ENCODE results near the gene FNDC3B. TPM values are rescaled to one million over a fixed set of nuclear protein-coding genes. Genes with fewer than 3 reads are reported as not detected.

The FNDC3B gene
- total and polyA plus RNA-seq, 2 donors (not counting 3 experiments of a cell fraction or from before 2014, with no cell fraction given), result 91.6 to 295 TPM

DNA sequence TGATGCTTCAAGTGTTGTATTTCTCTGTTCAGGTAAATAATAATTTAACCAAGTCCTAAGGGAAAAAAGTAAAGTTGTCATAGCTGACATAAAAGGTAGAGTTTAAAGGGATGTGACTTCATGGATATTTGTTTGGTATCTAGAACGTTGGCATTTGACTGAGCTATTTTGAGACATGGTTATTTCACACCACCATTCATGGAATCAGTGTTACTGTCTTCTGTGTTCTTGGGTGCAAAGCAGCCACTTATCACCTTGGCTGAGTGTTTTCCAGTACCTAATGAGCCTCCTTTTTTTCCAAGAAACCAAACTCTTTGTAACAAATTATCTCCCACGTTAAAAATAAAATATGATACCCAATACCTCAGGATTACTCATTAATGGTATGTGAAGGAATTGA is 253.0 kb downstream of the FNDC3B start:
- Histone ChIP-seq H3K9me3 (replicated peaks; ENCODE audit: control insufficient read depth, insufficient read depth, low read length) (no peaks in the 10 kb centered on the region), H3K9me1 (replicated peaks; ENCODE audit: control insufficient read depth, extremely low read depth, insufficient read depth, low read length) (no peaks in the 10 kb centered on the region), H3K79me2 (ENCODE audit: control insufficient read depth, insufficient read depth, low read length) (peaks cover 30% of the 10 kb centered on the region), H3K27me3 (ENCODE audit: control insufficient read depth in 2 of 2, insufficient read depth in 2 of 2, low read length in 2 of 2) (no peaks in the 10 kb centered on the region), H2AFZ (ENCODE audit: low read depth, low read length) (no peak overlapping the region), H4K20me1 (replicated peaks; ENCODE audit: control insufficient read depth, extremely low read depth, insufficient read depth, low read length) (no peaks in the 10 kb centered on the region), H3K27ac (ENCODE audit: insufficient read depth, low read depth, low read length) (no peak overlapping the region), H3K9ac (replicated peaks; ENCODE audit: extremely low read depth, insufficient read depth, low read length) (no peak overlapping the region), H3K4me1 (ENCODE audit: control insufficient read depth, extremely low read depth, insufficient read depth, low read length) (peaks cover 20% of the 10 kb centered on the region), H3K4me3 (replicated peaks in 1 of 3; ENCODE audit: insufficient read depth in 1 of 3, low read depth in 1 of 3, low read length in 3 of 3) (no peak overlapping the region), H3K36me3 (ENCODE audit: control insufficient read depth in 2 of 2, extremely low read depth in 1 of 2, insufficient read depth in 2 of 2, low read length in 2 of 2) (peaks cover 30 to 35% of the 10 kb centered on the region in 2 experiments), H3K4me2 (ENCODE audit: insufficient read depth, low read length) (no peak overlapping the region)
- FAIRE-seq (no peak), DNase-seq (ENCODE audit: low read depth, low spot score) (no peak)
- no TSS peak for BruUV-seq (replicated peaks)
- no peak for TF ChIP-seq EZH2 (IDR thresholded peaks at IDR 0.05; ENCODE audit: borderline replicate concordance, low read depth, low read length, severe bottlenecking)
- TF ChIP-seq POLR2A (IDR thresholded peaks at IDR 0.05; ENCODE audit: low read depth, low read length), result no peak
- no peak for TF ChIP-seq JUN (IDR thresholded peaks at IDR 0.05; ENCODE audit: borderline replicate concordance, insufficient read depth, insufficient read length, low read depth)
- TF ChIP-seq, protein P1, sequence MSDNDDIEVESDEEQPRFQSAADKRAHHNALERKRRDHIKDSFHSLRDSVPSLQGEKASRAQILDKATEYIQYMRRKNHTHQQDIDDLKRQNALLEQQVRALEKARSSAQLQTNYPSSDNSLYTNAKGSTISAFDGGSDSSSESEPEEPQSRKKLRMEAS (IDR thresholded peaks at IDR 0.05; ENCODE audit: insufficient read depth, insufficient read length), result no peak
- intact Hi-C loops (cut with micrococcal nuclease) (no loop called here), dilution Hi-C loops (cut with MboI; ENCODE audit: extremely low pct_ligation_motif_present, low sequenced_read_pairs) (no loop called here)
- ChIA-PET CTCF (no interaction called here), POLR2A (no interaction called here)

- Histone ChIP-seq H3K4me1 (ENCODE audit: control insufficient read depth, extremely low read depth, insufficient read depth, low read length) (peaks cover 20% of the 10 kb centered on the region), H4K20me1 (replicated peaks; ENCODE audit: control insufficient read depth, extremely low read depth, insufficient read depth, low read length) (no peaks in the 10 kb centered on the region), H3K27me3 (ENCODE audit: control insufficient read depth in 2 of 2, insufficient read depth in 2 of 2, low read length in 2 of 2) (no peaks in the 10 kb centered on the region), H3K79me2 (ENCODE audit: control insufficient read depth, insufficient read depth, low read length) (peaks cover 30% of the 10 kb centered on the region), H3K4me3 (replicated peaks in 1 of 3; ENCODE audit: insufficient read depth in 1 of 3, low read depth in 1 of 3, low read length in 3 of 3) (no peak overlapping the region), H3K36me3 (ENCODE audit: control insufficient read depth in 2 of 2, extremely low read depth in 1 of 2, insufficient read depth in 2 of 2, low read length in 2 of 2) (peaks cover 26 to 36% of the 10 kb centered on the region in 2 experiments), H3K4me2 (ENCODE audit: insufficient read depth, low read length) (no peak overlapping the region), H2AFZ (ENCODE audit: low read depth, low read length) (no peak overlapping the region), H3K27ac (ENCODE audit: insufficient read depth, low read depth, low read length) (no peak overlapping the region), H3K9me1 (replicated peaks; ENCODE audit: control insufficient read depth, extremely low read depth, insufficient read depth, low read length) (no peaks in the 10 kb centered on the region), H3K9ac (replicated peaks; ENCODE audit: extremely low read depth, insufficient read depth, low read length) (no peak overlapping the region), H3K9me3 (replicated peaks; ENCODE audit: control insufficient read depth, insufficient read depth, low read length) (no peaks in the 10 kb centered on the region)
- ChIA-PET CTCF (no interaction called here), POLR2A (no interaction called here)
- FAIRE-seq (no peak), DNase-seq (ENCODE audit: low read depth, low spot score) (no peak)
- TF ChIP-seq POLR2A (IDR thresholded peaks at IDR 0.05; ENCODE audit: low read depth, low read length), result no peak
- TF ChIP-seq, protein P1 (IDR thresholded peaks at IDR 0.05; ENCODE audit: insufficient read depth, insufficient read length), result no peak
- TF ChIP-seq FOS (IDR thresholded peaks at IDR 0.05; ENCODE audit: borderline replicate concordance, insufficient read depth, low read length), result no peak
- TF ChIP-seq GATA2 (IDR thresholded peaks at IDR 0.05; ENCODE audit: insufficient read depth, insufficient read length, low read depth, low read length), result no peak
- no peak for TF ChIP-seq JUN (IDR thresholded peaks at IDR 0.05; ENCODE audit: borderline replicate concordance, insufficient read depth, insufficient read length, low read depth)
- no peak for TF ChIP-seq EZH2 (IDR thresholded peaks at IDR 0.05; ENCODE audit: borderline replicate concordance, low read depth, low read length, severe bottlenecking)
- no peak for TF ChIP-seq POLR2AphosphoS5 (IDR thresholded peaks at IDR 0.05; ENCODE audit: insufficient read depth, low read depth, low read length)
- no peak for TF ChIP-seq MYC (IDR thresholded peaks at IDR 0.05; ENCODE audit: low read depth, low read length)
- no peak for TF ChIP-seq CTCF (IDR thresholded peaks at IDR 0.05; ENCODE audit: extremely low read depth in 1 of 2, insufficient read depth in 1 of 2, low read depth in 1 of 2, low read length in 2 of 2)
- BruUV-seq (replicated peaks), result no TSS peak
- intact Hi-C loops (cut with micrococcal nuclease) (no loop called here), dilution Hi-C loops (cut with MboI; ENCODE audit: extremely low pct_ligation_motif_present, low sequenced_read_pairs) (no loop called here)
Observed at GRCh38 chr3:172293093-172293492, 253.7 kb downstream of the FNDC3B start.
